GM20000 (cell line): ENCODE data around the gene CPT1C.

Source experiments
- DNase-seq: peaks from one replicate; pipeline ENCODE4 v3.0.0; 2012; ENCODE audit warnings: low spot score
- TF ChIP-seq, protein P1 (sequence below): IDR thresholded peaks from 2 replicates; pipeline ENCODE4 v1.5.1; 2012; ENCODE audit warnings: mild to moderate bottlenecking, control low read depth; ENCODE audit errors: extremely low read depth, missing control alignments

Gene CPT1C

GRCh38 chr19:49672131-49672919, 18.6 kb upstream of the CPT1C start:
- DNase-seq = peak; percentile 91
- TF ChIP-seq, protein P1, sequence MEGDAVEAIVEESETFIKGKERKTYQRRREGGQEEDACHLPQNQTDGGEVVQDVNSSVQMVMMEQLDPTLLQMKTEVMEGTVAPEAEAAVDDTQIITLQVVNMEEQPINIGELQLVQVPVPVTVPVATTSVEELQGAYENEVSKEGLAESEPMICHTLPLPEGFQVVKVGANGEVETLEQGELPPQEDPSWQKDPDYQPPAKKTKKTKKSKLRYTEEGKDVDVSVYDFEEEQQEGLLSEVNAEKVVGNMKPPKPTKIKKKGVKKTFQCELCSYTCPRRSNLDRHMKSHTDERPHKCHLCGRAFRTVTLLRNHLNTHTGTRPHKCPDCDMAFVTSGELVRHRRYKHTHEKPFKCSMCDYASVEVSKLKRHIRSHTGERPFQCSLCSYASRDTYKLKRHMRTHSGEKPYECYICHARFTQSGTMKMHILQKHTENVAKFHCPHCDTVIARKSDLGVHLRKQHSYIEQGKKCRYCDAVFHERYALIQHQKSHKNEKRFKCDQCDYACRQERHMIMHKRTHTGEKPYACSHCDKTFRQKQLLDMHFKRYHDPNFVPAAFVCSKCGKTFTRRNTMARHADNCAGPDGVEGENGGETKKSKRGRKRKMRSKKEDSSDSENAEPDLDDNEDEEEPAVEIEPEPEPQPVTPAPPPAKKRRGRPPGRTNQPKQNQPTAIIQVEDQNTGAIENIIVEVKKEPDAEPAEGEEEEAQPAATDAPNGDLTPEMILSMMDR = peak; percentile 93

- peak; percentile 80 for DNase-seq
- TF ChIP-seq, protein P1 = no peak
Observed at GRCh38 chr19:49676136-49676783, 14.7 kb upstream of the CPT1C start.

DNA sequence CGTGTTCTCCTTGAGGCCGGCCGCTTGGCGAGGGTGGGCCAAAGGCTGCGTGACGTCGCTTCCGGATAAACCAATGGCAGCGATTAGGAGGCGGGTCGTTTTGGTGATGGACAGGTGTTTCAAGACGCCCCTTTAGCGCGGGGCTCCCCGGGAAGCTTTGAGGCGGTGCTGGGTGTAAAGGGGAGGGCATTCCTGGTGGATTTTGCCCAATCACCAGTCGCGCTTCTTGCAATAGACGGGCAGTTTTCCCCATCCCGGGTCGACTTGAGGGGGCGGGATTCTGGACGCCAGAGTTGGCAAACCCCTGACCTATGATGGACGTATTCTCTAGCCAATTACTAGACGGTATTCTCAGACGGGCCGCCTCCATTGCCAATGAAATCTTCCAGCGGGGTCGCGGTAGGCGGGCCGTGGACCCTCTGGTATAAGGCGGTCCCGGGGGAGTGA, 14.1 kb upstream of the CPT1C start:
- peak; percentile 97 for DNase-seq
- TF ChIP-seq, protein P1 = no peak

- no peak for DNase-seq
- TF ChIP-seq, protein P1 = no peak
Observed at GRCh38 chr19:49677231-49677900, 13.6 kb upstream of the CPT1C start, which contains the start of gene PRMT1. TSS of gene PRMT1 (plus strand) at chr19:49677271. CDS start at chr19:49677281, 10 bp downstream.

DNA sequence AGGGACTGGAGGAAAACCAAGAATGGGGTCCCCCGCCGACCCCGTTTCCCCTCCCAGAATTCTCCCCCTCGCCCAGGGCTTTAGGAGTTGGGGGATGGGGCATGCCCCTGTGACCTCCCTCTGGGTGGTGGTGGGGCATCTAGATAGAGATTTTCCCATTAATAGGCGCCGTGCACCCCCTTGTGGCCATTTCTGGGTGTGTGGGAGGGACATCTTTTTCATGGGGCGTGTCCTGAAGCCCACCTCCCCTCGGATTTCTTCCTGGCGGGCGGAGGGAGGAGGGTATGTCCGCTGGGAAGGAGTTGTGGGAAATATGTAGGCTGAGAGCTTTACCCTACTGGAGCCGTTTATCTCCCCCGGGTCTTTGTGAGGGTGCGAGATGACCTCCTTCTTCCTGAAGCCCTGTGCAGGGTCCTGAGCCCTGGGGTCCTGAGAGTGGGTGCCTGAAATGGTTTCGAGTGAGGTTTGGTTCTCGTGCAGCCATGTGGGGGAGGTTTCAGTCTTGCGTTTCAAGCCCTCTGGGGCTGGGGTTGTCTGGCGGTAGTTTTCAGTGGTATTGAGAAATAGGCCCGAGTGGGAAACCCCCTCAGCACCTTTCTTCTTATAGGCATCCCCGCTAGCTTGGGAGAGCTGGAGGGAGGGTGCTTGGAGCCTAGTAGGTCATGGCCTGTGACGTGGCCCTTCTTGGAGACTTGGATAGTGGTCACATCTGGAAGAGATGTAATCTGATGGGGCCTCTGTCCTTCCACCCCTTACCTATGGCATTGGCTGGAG, 12.8 kb upstream of the CPT1C start:
- TF ChIP-seq, protein P1 = peak; percentile 42
- DNase-seq = peak; percentile 81

- TF ChIP-seq, protein P1 = no peak
- DNase-seq = no peak
Observed at GRCh38 chr19:49678985-49679770, 11.7 kb upstream of the CPT1C start.
